Trophoblast cell (in vitro differentiated cells and primary cell): ENCODE data around the gene OR2T6.
"Not testable (repeated sequence)": the region's sequence is repeated elsewhere in the genome, so short reads cannot be mapped to it uniquely, and the experiment has no call there.

ENCODE experiments used
- DNase-seq, 2 donors: peaks; one replicate each; pipeline ENCODE4 v3.0.0-alpha.2; 2016
- H2AFZ ChIP-seq: 2 replicates; pipeline ENCODE4 v1.6.1; 2013; ENCODE audit warnings: low read length, moderate library complexity, mild to moderate bottlenecking; ENCODE audit not compliant: insufficient read depth, poor library complexity
- H2AK5ac ChIP-seq: 2 replicates; pipeline ENCODE4 v1.6.1; 2013; ENCODE audit warnings: mild to moderate bottlenecking, low read length
- H2BK120ac ChIP-seq: 2 replicates; pipeline ENCODE4 v1.6.1; 2013; ENCODE audit warnings: low read length, mild to moderate bottlenecking, moderate library complexity; ENCODE audit not compliant: insufficient read depth, poor library complexity
- H2BK12ac ChIP-seq: 2 replicates; pipeline ENCODE4 v1.6.1; 2013; ENCODE audit warnings: mild to moderate bottlenecking, low read length, moderate library complexity
- H2BK5ac ChIP-seq: 2 replicates; pipeline ENCODE4 v1.6.1; 2013; ENCODE audit warnings: low read length, low read depth, moderate library complexity, mild to moderate bottlenecking; ENCODE audit not compliant: poor library complexity
- H3K14ac ChIP-seq: 2 replicates; pipeline ENCODE4 v1.6.1; 2013; ENCODE audit warnings: mild to moderate bottlenecking, low read length
- H3K18ac ChIP-seq: 2 replicates; pipeline ENCODE4 v1.6.1; 2013; ENCODE audit warnings: mild to moderate bottlenecking, low read length
- H3K23ac ChIP-seq: 2 replicates; pipeline ENCODE4 v1.6.1; 2013; ENCODE audit warnings: low read length
- H3K27ac ChIP-seq: 2 replicates; pipeline ENCODE4 v1.5.1; 2013; ENCODE audit warnings: low read depth, mild to moderate bottlenecking, inconsistent platforms, low read length, moderate library complexity
- H3K27me3 ChIP-seq: 2 replicates; pipeline ENCODE4 v1.6.1; 2013; ENCODE audit warnings: inconsistent platforms, mild to moderate bottlenecking, low read length, moderate library complexity; ENCODE audit not compliant: insufficient read depth
- H3K36me3 ChIP-seq, 2 experiments: 1 replicate in 1 of 2; 2 replicates in 1 of 2; pipeline ENCODE4 v1.6.1; 2013; ENCODE audit warnings: low read length in 2 of 2, mild to moderate bottlenecking in 2 of 2, moderate library complexity in 1 of 2; ENCODE audit not compliant: insufficient read depth in 2 of 2, control insufficient read depth in 1 of 2
- H3K4ac ChIP-seq: 2 replicates; pipeline ENCODE4 v1.6.1; 2013; ENCODE audit warnings: low read depth, mild to moderate bottlenecking, low read length, moderate library complexity
- H3K4me1 ChIP-seq, 2 experiments: 1 replicate in 1 of 2; 2 replicates in 1 of 2; pipeline ENCODE4 v1.6.1; 2013; ENCODE audit warnings: low read length in 2 of 2, mild to moderate bottlenecking in 2 of 2, moderate library complexity in 1 of 2; ENCODE audit not compliant: insufficient read depth in 2 of 2, control insufficient read depth in 1 of 2
- H3K4me2 ChIP-seq: 2 replicates; pipeline ENCODE4 v1.6.1; 2013; ENCODE audit warnings: inconsistent platforms, mild to moderate bottlenecking, low read length, moderate library complexity
- H3K4me3 ChIP-seq: 2 replicates; pipeline ENCODE4 v1.5.1; 2013; ENCODE audit warnings: mild to moderate bottlenecking, low read depth, low read length, inconsistent platforms
- H3K79me1 ChIP-seq: one replicate; pipeline ENCODE4 v1.6.1; 2013; ENCODE audit warnings: low read length
- H3K79me2 ChIP-seq: 2 replicates; pipeline ENCODE4 v1.6.1; 2013; ENCODE audit warnings: low read length, mild to moderate bottlenecking; ENCODE audit not compliant: control insufficient read depth, insufficient read depth, poor library complexity
- H3K9ac ChIP-seq: 2 replicates; pipeline ENCODE4 v1.6.1; 2013; ENCODE audit warnings: mild to moderate bottlenecking, low read length
- H3K9me3 ChIP-seq: 2 replicates; pipeline ENCODE4 v1.6.1; 2013; ENCODE audit warnings: low read depth, mild to moderate bottlenecking, control low read depth, inconsistent platforms, low read length; ENCODE audit not compliant: insufficient read depth
- H4K12ac ChIP-seq: 2 replicates; pipeline ENCODE4 v1.6.1; 2013; ENCODE audit warnings: low read depth, mild to moderate bottlenecking, low read length, moderate library complexity
- H4K8ac ChIP-seq: 2 replicates; pipeline ENCODE4 v1.6.1; 2013; ENCODE audit warnings: low read depth, mild to moderate bottlenecking, low read length, moderate library complexity
- H4K91ac ChIP-seq: one replicate; pipeline ENCODE4 v1.6.1; 2013; ENCODE audit warnings: low read depth, mild to moderate bottlenecking, low read length, moderate library complexity
- WGBS: extraction: QIAGEN DNeasy Blood & Tissue Kit; methylation state at CpG from one replicate; pipeline ENCODE4 v1.1.7; 2013; ENCODE audit warnings: missing lambda C conversion rate; ENCODE audit not compliant: insufficient read length, insufficient coverage; ENCODE audit errors: extremely low coverage; 5-methylcytosine and 5-hydroxymethylcytosine counted together

The OR2T6 gene

DNA sequence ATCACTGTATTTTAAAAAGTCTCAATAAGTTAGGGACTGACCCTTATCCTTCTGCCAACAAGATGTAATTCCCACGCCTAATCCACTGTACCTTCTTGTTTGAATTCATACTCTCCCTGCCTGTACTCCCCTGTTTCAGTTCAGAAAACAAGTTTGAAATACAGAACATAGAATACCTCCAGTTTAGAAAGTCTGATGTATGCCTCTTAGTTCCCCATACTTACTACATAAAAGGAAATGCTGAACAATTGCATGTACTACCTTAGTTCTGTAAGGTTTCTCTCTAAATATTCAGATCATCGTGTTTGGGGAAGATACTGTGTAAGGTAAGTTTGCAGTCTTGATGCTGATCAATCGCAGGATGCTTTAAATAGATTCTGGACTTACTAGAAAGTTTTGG, 60.8 kb downstream of the OR2T6 start:
- DNase-seq, H2BK12ac ChIP-seq, H3K14ac ChIP-seq, H2AFZ ChIP-seq, H3K27me3 ChIP-seq, H3K9me3 ChIP-seq, H2BK5ac ChIP-seq, H4K91ac ChIP-seq, H3K79me1 ChIP-seq, H2AK5ac ChIP-seq, H3K79me2 ChIP-seq, H3K4me3 ChIP-seq, H4K8ac ChIP-seq, H3K4me1 ChIP-seq, H3K36me3 ChIP-seq, H3K4me2 ChIP-seq, H3K9ac ChIP-seq, H4K12ac ChIP-seq, H3K23ac ChIP-seq, H3K27ac ChIP-seq, H3K4ac ChIP-seq, H2BK120ac ChIP-seq, H3K18ac ChIP-seq: not testable (repeated sequence)
- no CpG with 5 or more reads among the region's 3 CpGs for WGBS

DNA sequence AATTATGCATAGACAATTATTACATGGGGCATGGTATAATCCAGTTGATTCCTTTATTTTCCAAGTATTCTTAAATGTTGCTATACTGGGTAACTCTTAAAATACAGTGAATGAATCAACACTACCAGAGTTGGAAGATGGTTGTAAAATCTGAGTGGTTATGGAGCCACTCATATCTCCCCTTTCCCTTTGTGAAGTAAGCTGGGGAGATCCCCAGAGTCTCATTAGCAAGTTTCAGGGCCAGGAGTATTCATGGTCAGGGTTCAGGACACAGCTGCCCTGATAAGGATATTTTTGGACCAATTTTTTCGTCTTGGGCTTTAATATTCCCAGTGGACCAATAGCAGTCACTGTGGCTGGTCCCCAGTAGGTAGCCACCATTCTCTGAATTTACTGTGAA, 63.1 kb downstream of the OR2T6 start:
- DNase-seq, H3K4me2 ChIP-seq, H4K8ac ChIP-seq, H3K18ac ChIP-seq, H3K14ac ChIP-seq, H2BK120ac ChIP-seq, H2AK5ac ChIP-seq, H2BK12ac ChIP-seq, H3K79me2 ChIP-seq, H3K4ac ChIP-seq, H3K4me1 ChIP-seq, H2AFZ ChIP-seq, H3K27me3 ChIP-seq, H4K91ac ChIP-seq, H3K9me3 ChIP-seq, H3K4me3 ChIP-seq, H3K36me3 ChIP-seq, H3K79me1 ChIP-seq, H2BK5ac ChIP-seq, H4K12ac ChIP-seq, H3K27ac ChIP-seq, H3K23ac ChIP-seq, H3K9ac ChIP-seq: not testable (repeated sequence)
- WGBS: no CpG with 5 or more reads among the region's 1 CpG

- H3K79me2 ChIP-seq, H3K27me3 ChIP-seq, H3K4me2 ChIP-seq, H3K4me3 ChIP-seq, H2BK120ac ChIP-seq, H3K36me3 ChIP-seq, H3K79me1 ChIP-seq, H4K8ac ChIP-seq, H4K12ac ChIP-seq, H3K4me1 ChIP-seq, H2AK5ac ChIP-seq, H3K14ac ChIP-seq, H3K18ac ChIP-seq, DNase-seq, H3K9me3 ChIP-seq, H3K23ac ChIP-seq, H2BK5ac ChIP-seq, H2AFZ ChIP-seq, H2BK12ac ChIP-seq, H4K91ac ChIP-seq, H3K4ac ChIP-seq, H3K9ac ChIP-seq, H3K27ac ChIP-seq: not testable (repeated sequence)
- no CpG with 5 or more reads among the region's 5 CpGs for whole genome bisulfite sequencing
Measured at GRCh38 chr1:248439283-248439682, 63.7 kb downstream of the OR2T6 start.
